Thyroid gland (tissue), 4 donors: ENCODE measurements around the gene CYBA. TPM values are rescaled to one million over a fixed set of nuclear protein-coding genes. Genes with fewer than 3 reads are reported as not detected.

ENCODE experiments used
- DNase-seq, 2 donors: peaks; one replicate each; pipeline ENCODE4 v3.0.0-alpha.2; 2019
- H3K27ac ChIP-seq, 3 donors: fragments of 200-600 bp; sonication (generic); 1 replicate in 2 of 3; 2 replicates in 1 of 3; pipeline ENCODE4 v1.5.1; 2016 to 2019; ENCODE audit warnings: mild to moderate bottlenecking in 1 of 3, moderate library complexity in 1 of 3
- H3K27me3 ChIP-seq: fragments of 200-600 bp; sonication (generic); one replicate; pipeline ENCODE4 v1.5.1; 2019
- H3K36me3 ChIP-seq, 2 donors: fragments of 200-600 bp; sonication (generic); one replicate each; pipeline ENCODE4 v1.5.1; 2016 to 2019
- H3K4me1 ChIP-seq, 2 donors: fragments of 200-600 bp; sonication (generic); one replicate each; pipeline ENCODE4 v1.5.1; 2017 to 2019
- H3K4me3 ChIP-seq, 3 donors: fragments of 200-600 bp; sonication (generic); replicated peaks in 1 of 3; 1 replicate in 2 of 3; 2 replicates in 1 of 3; pipeline ENCODE4 v1.5.1; 2016; ENCODE audit warnings: mild to moderate bottlenecking in 1 of 3
- H3K9me3 ChIP-seq: fragments of 200-600 bp; sonication (generic); one replicate; pipeline ENCODE4 v1.5.1; 2017
- POLR2A ChIP-seq, 2 donors: fragments of 450-650 bp; IDR thresholded peaks; one replicate each; pipeline ENCODE4 v1.6.1; 2017; ENCODE audit warnings: antibody characterized with exemption in 2 of 2, mild to moderate bottlenecking in 2 of 2, moderate library complexity in 1 of 2
- WGBS, 2 donors: methylation state at CpG; one replicate each; pipeline ENCODE4 v1.1.5; 2017; 5-methylcytosine and 5-hydroxymethylcytosine counted together
- intact Hi-C: fragments of 100-400 bp; cut with DNase I; formaldehyde crosslinking; loops from one replicate; pipeline ENCODE4 v1.15.1; 2023
- total RNA-seq, 4 donors: library from RNA; depleted of rRNA; stranded (reverse); fragments of >200 nt; gene quantifications; one replicate each; pipeline ENCODE4 v1.2.3, GENCODE V29; 2016
- TF ChIP-seq, protein P1 (sequence below), 6 experiments: fragments of 200-600 bp in 3 of 6; fragments of 450-650 bp in 3 of 6; sonication (generic) in 3 of 6; IDR thresholded peaks; one replicate each; pipeline ENCODE4 v1.5.1; 2016 to 2019; ENCODE audit warnings: antibody characterized with exemption in 6 of 6, mild to moderate bottlenecking in 2 of 6, inconsistent platforms in 1 of 6, moderate library complexity in 1 of 6

Gene CYBA
- total RNA-seq, 4 donors from 2014 or later, result 199 to 475 (median 339) TPM

DNA sequence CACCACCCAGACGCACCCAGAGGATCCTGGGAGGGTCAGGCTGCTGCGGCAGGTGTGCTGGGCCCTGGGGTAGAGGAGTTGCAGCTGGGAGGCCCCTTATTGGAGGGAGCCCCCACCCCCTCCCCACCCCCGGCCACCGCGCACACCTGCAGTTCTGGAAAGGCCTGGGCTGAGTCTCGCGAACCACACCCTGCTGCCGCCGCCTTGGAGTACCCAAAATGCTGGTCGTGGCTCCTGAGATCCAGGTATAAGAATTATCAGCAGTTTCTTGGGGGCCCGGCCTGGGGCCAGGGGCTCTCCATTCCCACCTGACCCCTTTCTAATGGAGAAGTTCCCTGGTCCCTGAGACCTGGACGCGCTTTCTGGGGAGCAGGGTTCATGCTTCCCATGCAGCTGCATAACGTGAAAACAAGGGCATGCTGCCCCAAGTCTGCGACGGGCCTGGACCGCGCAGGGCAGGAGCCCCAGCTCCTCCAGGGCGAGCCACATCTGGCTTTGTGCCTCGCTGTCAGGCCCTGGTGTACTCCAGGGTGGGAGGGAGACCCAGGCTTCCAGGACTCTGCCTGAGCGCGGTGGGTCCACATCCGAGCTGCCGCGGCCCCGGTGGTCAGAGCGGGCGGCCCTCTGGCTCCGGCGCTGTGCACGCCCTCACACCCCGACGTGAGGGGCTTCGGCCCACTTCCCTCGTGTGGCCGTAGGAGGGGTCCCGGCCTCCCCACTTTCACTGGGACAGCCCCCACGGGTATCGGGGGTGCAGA, 42.7 kb upstream of the CYBA start:
- Histone ChIP-seq H3K27ac (no peak overlapping the region), H3K27me3 (no peaks in the 10 kb centered on the region), H3K9me3 (no peaks in the 10 kb centered on the region), H3K4me3 (no peak overlapping the region), H3K36me3 (peaks cover 8 to 17% of the 10 kb centered on the region in 2 donors), H3K4me1 (no peaks in the 10 kb centered on the region)
- intact Hi-C loops, result no loop called here
- DNase-seq, result no peak
- WGBS, 2 donors, result 86 to 93% methylated on average over 10 to 27 of the region's 39 CpGs
- TF ChIP-seq, protein P1, sequence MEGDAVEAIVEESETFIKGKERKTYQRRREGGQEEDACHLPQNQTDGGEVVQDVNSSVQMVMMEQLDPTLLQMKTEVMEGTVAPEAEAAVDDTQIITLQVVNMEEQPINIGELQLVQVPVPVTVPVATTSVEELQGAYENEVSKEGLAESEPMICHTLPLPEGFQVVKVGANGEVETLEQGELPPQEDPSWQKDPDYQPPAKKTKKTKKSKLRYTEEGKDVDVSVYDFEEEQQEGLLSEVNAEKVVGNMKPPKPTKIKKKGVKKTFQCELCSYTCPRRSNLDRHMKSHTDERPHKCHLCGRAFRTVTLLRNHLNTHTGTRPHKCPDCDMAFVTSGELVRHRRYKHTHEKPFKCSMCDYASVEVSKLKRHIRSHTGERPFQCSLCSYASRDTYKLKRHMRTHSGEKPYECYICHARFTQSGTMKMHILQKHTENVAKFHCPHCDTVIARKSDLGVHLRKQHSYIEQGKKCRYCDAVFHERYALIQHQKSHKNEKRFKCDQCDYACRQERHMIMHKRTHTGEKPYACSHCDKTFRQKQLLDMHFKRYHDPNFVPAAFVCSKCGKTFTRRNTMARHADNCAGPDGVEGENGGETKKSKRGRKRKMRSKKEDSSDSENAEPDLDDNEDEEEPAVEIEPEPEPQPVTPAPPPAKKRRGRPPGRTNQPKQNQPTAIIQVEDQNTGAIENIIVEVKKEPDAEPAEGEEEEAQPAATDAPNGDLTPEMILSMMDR (IDR thresholded peaks at IDR 0.05), result no peak
- no peak for TF ChIP-seq POLR2A (IDR thresholded peaks at IDR 0.05)

DNA sequence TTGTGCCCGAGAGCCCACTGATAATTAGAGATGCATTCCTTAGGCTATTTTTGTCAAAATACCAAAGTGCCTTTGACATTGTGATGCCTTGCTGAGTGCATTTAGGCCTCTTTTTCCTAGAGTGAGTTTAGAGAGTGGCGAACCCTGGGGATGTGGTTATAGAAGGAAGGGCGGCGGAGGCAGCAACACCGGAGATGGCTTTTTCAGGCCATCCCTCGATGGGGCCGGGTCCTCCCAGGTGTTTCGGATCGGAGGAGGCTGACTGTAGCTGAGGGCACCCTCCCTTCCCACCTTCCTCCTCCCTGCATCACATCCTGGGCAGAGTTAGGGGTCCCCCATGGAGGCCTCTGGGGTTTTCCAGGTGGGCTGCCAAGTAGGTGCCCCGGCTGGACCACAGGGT, 42.0 kb upstream of the CYBA start:
- WGBS, 2 donors, result 75 to 81% methylated on average over 10 of the region's 10 CpGs

DNA sequence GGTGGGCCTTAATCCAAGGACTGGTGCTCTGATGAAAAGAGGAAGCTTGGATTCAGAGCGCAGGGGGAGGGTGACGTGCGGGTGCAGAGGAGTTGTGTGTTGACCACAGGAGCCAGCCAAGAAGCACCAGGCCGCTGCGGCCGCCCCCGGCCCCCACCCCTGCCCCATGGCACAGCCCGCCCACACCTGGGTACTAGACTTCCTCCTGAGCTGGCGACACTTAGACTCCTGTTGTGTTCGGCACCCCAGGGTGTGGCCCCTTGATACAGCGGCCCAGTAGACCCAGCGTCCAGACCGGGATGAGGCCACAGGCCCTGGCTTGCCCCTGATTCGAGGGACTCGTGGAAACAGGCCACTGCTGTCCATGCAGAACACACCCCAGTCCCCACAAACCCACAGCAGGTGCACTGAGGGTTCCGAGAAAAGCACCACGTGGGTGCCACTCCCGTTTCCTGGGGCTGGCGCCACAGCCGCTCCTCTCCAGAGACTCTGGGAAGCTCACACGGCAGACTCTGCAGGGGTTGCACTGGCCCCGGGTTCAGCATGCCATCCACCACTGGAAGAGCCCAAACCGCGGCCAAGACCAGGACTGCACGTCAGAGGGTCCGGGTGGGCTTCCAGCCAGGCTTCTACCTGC, 41.2 kb upstream of the CYBA start:
- Histone ChIP-seq H3K9me3 (no peaks in the 10 kb centered on the region), H3K36me3 (peaks cover 1 to 5% of the 10 kb centered on the region in 2 donors), H3K27me3 (no peaks in the 10 kb centered on the region), H3K27ac (no peak overlapping the region), H3K4me1 (peaks cover 0 to 12% of the 10 kb centered on the region in 2 donors), H3K4me3 (no peak overlapping the region)
- no peak for DNase-seq
- intact Hi-C loops, result no loop called here
- WGBS, 2 donors, result 87 to 100% methylated on average over 2 to 15 of the region's 26 CpGs
- TF ChIP-seq POLR2A (IDR thresholded peaks at IDR 0.05), result no peak
- TF ChIP-seq, protein P1 (IDR thresholded peaks at IDR 0.05), result no peak

More for the DNA sequence above, 42.0 kb upstream of the CYBA start:
- DNase-seq, result no peak
- Histone ChIP-seq H3K9me3 (no peaks in the 10 kb centered on the region), H3K4me3 (no peak overlapping the region), H3K4me1 (peaks cover 0 to 6% of the 10 kb centered on the region in 2 donors), H3K36me3 (peaks cover 8 to 9% of the 10 kb centered on the region in 2 donors), H3K27ac (no peak overlapping the region), H3K27me3 (no peaks in the 10 kb centered on the region)
- intact Hi-C loops, result no loop called here
- TF ChIP-seq, protein P1 (IDR thresholded peaks at IDR 0.05), result no peak
- no peak for TF ChIP-seq POLR2A (IDR thresholded peaks at IDR 0.05)

DNA sequence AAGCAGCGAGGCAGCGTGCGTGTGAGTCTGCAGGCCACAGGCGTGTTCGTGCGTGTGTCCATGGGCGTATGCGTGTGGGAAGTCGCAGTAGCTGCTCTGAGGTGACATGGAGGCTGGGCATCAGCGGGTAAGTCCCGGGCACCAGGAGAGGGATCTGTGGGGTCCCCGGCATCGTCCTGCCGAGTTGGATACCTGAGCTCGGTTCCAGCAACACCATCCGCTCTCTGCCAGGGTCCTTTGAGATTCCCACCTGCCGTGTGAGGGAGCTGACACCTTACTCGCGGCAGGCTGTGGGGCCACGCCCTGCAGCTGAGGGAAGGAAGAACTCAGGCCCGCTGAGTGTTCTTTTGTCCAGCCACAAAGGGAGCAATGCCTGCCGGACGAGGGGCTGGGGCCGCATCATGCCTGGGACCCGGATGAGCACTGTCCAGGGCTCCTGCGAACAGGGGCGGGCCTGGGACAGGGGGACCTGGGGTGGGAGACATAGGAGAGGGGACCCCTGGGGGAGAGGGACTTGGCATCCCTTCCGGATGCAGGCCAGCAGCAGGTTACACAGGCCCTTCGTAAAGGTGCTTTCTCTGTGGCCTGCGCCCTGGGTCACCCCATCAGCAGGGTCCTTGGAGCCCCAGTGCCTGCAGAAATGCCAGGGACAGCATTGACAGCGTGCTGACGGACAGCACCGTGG, 40.4 kb upstream of the CYBA start:
- intact Hi-C loops, result no loop called here
- Histone ChIP-seq H3K9me3 (no peaks in the 10 kb centered on the region), H3K36me3 (no peaks in the 10 kb centered on the region), H3K4me3 (no peak overlapping the region), H3K27ac (no peak overlapping the region), H3K4me1 (peaks cover 0 to 18% of the 10 kb centered on the region in 2 donors), H3K27me3 (no peaks in the 10 kb centered on the region)
- DNase-seq, result no peak
- 81 to 87% methylated on average over 9 to 30 of the region's 33 CpGs for WGBS, 2 donors
- TF ChIP-seq, protein P1 (IDR thresholded peaks at IDR 0.05), result no peak
- TF ChIP-seq POLR2A (IDR thresholded peaks at IDR 0.05), result no peak
